ENCODE results near the gene TMEM222.
A peak's percentile ranks its signal among the peaks of the same experiment; 100 is the strongest.

Gene TMEM222

DNA sequence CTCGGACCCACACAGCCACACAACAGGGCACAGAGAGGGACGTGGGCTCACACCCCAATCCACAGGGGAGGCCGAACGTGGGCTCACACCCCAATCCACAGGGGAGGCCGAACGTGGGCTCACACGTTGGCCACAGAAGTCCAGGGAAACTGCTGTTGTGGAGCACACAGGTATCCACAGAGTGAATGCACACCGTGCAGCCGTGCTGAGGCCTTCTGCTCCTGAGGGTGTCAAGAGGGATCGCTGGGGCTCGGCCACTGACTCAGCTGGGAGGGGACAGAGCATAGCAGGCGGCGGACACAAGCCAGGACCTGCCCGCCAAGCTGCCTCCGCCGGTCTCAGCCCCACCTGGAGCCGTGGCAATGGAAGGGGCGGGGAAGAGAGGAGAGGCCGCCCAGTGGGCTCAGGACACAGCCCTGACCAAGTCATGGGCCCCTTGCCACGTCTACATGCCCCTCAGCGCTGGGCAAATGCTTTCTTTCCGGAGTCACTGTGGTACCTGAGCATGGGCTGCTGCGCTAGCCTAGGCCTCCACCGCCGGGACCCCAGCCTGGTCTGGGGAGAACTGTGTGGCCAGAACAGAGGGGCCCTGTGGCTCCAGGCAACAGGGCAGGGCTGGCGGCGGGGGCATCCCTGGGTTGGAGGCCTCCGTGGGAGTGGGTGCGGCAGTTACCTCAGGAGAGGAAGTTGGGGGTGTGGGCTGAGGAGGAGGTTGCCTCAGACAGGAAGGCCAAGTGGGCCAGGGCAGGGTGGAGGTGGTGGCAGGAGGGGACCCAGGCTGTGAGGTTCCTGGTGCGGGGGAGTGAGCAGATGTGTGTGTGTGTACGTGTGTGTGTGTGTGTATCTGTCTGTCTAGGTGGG is 21.0 kb downstream of the TMEM222 start:
- no peak for FAIRE-seq

- no peak for FAIRE-seq
Observed at GRCh38 chr1:27343639-27344025, 21.7 kb downstream of the TMEM222 start.

GRCh38 chr1:27345272-27345671 is 23.3 kb downstream of the TMEM222 start:
- no peak for FAIRE-seq

DNA sequence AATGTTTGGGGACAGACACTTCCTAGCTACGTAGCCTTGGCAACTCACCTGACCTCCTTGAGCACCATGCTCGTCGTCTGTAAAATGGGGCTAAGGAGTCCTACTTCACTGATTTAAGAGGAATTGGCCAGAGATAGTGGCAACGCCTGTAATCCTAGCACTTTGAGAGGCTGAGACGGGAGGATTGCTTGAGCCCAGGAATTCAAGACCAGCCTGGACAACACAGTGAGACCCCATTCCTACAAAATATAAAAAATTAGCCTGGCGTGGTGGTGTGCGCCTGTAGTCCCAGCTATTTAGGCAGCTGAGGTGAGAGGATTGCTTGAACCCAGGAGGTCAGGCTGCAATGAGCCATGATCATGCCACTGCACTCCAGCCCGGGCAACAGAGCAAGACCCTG is 24.4 kb downstream of the TMEM222 start:
- no peak for FAIRE-seq

- no peak for FAIRE-seq
Observed at GRCh38 chr1:27346991-27347624, 25.1 kb downstream of the TMEM222 start.

- peak; percentile 72 for FAIRE-seq
Observed at GRCh38 chr1:27348861-27349783, 27.2 kb downstream of the TMEM222 start.

GRCh38 chr1:27349784-27350662 is 28.1 kb downstream of the TMEM222 start:
- FAIRE-seq: no peak

DNA sequence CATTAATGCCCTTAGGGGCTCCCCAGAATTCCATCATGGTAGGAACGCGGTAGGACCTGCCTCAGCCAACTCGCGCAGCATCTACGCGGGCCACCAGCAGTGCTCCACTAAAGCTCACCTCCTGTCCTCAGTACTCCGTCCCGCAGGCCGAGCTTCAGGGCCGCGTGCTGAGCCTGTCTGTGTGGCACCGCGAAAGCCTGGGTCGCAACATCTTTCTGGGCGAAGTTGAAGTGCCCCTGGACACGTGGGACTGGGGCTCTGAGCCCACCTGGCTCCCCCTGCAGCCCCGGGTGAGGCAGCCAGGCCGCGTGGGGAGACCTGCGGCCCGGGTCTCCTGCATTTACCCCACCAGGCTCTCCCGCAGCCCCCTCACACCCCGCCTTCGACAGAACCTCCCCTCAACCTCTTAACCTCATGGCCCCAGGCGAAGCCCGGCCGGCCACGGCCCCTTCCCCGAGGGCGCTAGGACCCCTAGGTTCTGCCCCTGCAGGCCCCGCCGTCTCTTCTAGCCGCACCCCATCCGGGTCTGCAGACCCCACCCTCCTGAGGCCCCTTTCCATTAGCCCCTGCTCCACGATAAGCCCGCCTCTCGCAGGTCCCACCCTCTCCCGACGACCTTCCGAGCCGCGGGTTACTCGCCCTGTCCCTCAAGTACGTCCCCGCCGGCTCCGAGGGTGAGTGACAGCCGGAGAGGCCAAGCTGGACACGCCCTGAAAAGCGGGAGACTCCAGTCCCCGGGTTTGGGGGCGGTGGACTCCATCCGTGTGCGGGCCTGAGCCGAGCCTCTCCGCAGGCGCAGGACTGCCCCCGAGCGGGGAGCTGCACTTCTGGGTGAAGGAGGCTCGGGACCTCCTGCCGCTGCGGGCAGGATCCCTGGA is 28.9 kb downstream of the TMEM222 start:
- no peak for FAIRE-seq

DNA sequence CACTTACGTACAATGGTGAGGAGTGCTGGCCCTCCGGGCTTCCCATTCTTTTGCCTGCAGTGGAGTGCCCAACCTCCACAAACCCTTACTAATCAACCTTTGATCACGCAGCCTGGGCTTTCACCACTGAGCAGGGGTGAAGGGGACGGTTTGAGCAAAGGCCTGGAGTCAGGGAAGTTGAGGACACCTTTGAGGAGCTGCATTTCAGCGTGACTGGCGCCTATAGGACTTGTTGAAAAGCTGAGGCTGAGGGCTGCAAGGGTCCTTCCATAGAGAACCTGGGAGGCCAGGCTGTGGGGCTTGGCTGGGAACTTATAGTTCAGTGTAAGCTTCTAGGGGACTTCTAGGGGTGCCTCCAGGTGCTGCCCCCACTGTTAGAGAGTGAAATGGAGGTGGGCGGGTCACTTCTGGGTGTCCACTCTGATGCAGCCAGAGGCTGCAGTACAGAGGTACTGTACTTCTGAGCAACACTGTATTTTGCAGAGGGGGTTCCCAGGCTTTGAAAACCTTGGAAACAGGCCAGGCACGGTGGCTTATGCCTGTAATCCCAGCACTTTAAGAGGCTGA is 29.7 kb downstream of the TMEM222 start:
- FAIRE-seq: no peak

- FAIRE-seq: no peak
Observed at GRCh38 chr1:27353166-27353565, 31.2 kb downstream of the TMEM222 start.

DNA sequence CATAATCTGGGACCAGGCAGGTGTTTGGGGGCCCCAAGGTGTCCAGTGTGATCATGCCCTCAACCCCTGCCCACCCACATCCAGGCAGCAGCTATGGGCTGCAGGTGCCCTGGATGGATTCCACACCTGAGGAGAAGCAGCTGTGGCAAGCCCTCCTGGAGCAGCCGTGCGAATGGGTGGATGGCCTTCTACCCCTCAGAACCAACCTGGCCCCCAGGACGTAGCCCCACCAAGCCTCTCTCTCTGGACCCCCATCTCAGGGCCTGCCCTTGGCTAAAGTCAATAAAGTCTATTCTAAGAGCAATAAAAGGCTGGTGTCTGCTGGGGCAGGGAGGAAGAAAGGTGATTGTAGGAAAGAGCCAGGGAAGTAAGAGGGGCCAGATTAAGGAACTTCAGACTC is 31.7 kb downstream of the TMEM222 start:
- FAIRE-seq: no peak

DNA sequence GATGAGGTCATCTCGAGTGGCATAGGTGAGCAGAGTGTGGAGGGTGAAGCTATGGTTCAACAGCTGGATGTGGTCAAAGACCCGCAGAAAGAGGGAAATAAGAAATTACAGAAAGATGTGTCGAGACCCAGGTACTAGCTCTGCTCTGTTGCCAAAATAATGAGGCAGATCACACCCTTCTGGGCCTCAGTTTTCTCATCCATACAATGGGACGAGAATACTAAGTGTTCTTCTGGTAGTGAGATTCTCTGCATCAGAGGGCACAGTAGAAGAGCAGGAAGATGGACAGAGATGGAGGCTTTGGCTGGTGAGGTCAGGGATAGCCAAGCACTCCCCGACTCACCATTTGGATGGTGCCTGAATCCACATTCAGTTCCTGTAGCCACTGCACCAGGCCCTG is 33.7 kb downstream of the TMEM222 start:
- no peak for FAIRE-seq

GRCh38 chr1:27356277-27356618 is 34.3 kb downstream of the TMEM222 start:
- FAIRE-seq: no peak

DNA sequence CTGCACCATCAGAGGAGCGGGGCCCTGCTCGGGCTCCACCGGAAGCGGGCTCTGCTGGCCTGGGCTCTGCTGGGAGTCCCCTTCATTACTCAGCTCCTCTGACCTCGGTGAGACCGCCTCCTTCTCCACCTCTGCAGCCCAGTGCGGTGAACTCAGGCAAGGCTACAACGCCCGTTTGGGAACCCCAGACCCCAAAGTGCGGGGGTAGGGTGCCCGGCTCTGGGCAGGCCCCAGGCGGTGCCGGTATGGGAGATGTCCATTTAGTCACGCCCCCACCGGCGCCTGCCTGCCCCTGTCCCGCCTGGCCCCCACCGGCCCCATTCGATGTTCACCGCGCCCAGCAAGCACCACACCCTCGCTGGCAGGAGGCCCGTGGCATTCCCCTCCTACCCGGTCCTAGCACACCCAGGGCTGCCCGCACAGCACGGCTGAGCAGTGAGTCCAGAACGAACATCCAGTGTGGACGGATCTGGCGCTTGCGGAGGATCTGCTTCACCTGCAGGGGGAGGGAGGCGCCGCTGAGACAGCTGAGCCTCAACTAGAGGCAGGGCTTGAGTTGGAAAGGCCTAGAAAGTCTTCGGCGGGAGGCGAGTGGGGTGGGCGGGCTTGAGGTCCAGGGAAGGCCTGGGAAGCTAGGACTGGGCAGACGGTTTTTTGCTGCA is 34.8 kb downstream of the TMEM222 start:
- FAIRE-seq: no peak

GRCh38 chr1:27357281-27358037 is 35.5 kb downstream of the TMEM222 start:
- peak; percentile 68 for FAIRE-seq

GRCh38 chr1:27358038-27358927 is 36.3 kb downstream of the TMEM222 start:
- FAIRE-seq: no peak

- no peak for FAIRE-seq
Observed at GRCh38 chr1:27358928-27359313, 37.0 kb downstream of the TMEM222 start.

DNA sequence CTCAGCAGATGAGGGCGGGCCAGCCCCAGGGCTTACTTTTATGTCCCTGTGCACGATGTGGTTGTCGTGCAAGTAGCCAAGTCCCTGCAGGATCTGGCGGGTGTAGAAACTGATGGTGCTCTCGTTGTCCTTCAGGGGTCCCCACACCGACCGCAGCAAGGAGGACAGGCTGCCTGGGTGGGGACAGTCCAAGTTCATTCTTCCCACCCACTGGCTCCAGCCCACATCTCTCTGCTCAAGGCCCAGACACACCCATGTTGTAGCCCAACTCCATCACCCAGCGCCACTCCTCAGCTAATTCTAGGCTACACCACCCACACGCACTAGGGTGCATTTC is 37.8 kb downstream of the TMEM222 start:
- FAIRE-seq: no peak
